HG02840 (cell line): Measurements from ENCODE around the gene PRRT4.

ENCODE experiments used
- ATAC-seq: cut with Tn5 transposase; IDR thresholded peaks from one replicate; pipeline ENCODE4 v1.9.1; 2021; ENCODE audit warnings: mild to moderate bottlenecking, moderate library complexity, moderate number of reproducible peaks; ENCODE audit not compliant: unreplicated experiment, low FRiP score

The PRRT4 gene

GRCh38 chr7:128379900-128380479 lies 18.5 kb upstream of the PRRT4 start:
- no peak for ATAC-seq

GRCh38 chr7:128378637-128379036 lies 17.1 kb upstream of the PRRT4 start:
- no peak for ATAC-seq

- ATAC-seq, result no peak
Measured at GRCh38 chr7:128376077-128376476, 14.6 kb upstream of the PRRT4 start.

GRCh38 chr7:128374041-128374440 lies 12.6 kb upstream of the PRRT4 start:
- ATAC-seq, result no peak

GRCh38 chr7:128373606-128374005 lies 12.1 kb upstream of the PRRT4 start:
- no peak for ATAC-seq

GRCh38 chr7:128370491-128370890 lies 9.0 kb upstream of the PRRT4 start:
- no peak for ATAC-seq

GRCh38 chr7:128366986-128367385 lies 5.5 kb upstream of the PRRT4 start:
- no peak for ATAC-seq

- ATAC-seq, result no peak
Measured at GRCh38 chr7:128366300-128366699, 4.8 kb upstream of the PRRT4 start.

- ATAC-seq, result no peak
Measured at GRCh38 chr7:128365432-128365831, 3.9 kb upstream of the PRRT4 start.

- no peak for ATAC-seq
Measured at GRCh38 chr7:128364166-128364870, 2.8 kb upstream of the PRRT4 start.

- no peak for ATAC-seq
Measured at GRCh38 chr7:128363261-128363721, 1.8 kb upstream of the PRRT4 start.

- ATAC-seq, result no peak
Measured at GRCh38 chr7:128362670-128363069, 1.2 kb upstream of the PRRT4 start.

GRCh38 chr7:128360359-128360678 lies 1.2 kb downstream of the PRRT4 start:
- ATAC-seq, result no peak

- no peak for ATAC-seq
Measured at GRCh38 chr7:128359939-128360338, 1.6 kb downstream of the PRRT4 start.

GRCh38 chr7:128359336-128359735 lies 2.2 kb downstream of the PRRT4 start:
- no peak for ATAC-seq

- ATAC-seq, result no peak
Measured at GRCh38 chr7:128358233-128358632, 3.3 kb downstream of the PRRT4 start.

- ATAC-seq, result no peak
Measured at GRCh38 chr7:128357217-128357613, 4.3 kb downstream of the PRRT4 start.

- no peak for ATAC-seq
Measured at GRCh38 chr7:128356546-128357216, 4.8 kb downstream of the PRRT4 start.

GRCh38 chr7:128353610-128354009 lies 7.9 kb downstream of the PRRT4 start:
- ATAC-seq, result no peak

GRCh38 chr7:128353189-128353588 lies 8.3 kb downstream of the PRRT4 start:
- no peak for ATAC-seq

GRCh38 chr7:128352636-128353035 lies 8.9 kb downstream of the PRRT4 start:
- no peak for ATAC-seq

GRCh38 chr7:128352153-128352537 lies 9.3 kb downstream of the PRRT4 start:
- ATAC-seq, result no peak
